NOMO-1 (cell line): Measurements from ENCODE around the gene OSGIN1.

ENCODE experiments used
- DNase-seq, 2 experiments: peaks; one replicate each; lab custom pipeline; 2025; ENCODE audit not compliant: unreplicated experiment in 2 of 2; lab: John Stamatoyannopoulos, UW

Gene OSGIN1

DNA sequence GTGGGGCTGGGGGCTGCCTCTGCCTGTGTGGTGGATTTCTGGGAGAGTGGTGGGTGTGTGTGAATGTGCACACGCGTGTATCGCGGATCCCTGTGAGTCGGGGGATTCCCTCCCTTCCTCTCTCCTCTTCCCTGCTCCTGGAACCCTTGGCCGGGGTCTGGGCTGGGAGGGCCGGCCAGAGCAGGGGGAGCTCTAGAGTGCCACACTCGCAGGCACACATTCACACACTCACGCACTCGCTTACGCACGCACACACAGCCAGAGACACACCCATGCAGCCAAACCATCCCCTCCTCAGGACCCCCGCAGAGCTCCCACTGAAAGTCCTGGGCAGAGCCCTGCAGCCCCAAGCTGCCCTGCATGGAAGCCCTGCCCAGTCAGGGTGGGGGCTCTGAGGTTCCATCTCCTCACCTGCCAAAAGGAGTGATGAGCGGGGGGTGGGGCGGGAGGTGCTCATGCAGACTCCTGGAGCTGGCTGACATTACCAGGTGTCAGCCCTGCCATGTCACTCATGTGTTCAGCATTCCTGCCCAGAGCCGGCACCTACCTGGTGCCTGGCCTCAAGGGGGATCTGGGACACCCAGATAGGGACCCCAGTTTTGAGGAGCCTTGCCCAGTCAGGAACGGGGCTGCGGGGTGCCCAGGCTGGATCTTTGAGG is 16.9 kb downstream of the OSGIN1 start:
- no peak for DNase-seq

DNA sequence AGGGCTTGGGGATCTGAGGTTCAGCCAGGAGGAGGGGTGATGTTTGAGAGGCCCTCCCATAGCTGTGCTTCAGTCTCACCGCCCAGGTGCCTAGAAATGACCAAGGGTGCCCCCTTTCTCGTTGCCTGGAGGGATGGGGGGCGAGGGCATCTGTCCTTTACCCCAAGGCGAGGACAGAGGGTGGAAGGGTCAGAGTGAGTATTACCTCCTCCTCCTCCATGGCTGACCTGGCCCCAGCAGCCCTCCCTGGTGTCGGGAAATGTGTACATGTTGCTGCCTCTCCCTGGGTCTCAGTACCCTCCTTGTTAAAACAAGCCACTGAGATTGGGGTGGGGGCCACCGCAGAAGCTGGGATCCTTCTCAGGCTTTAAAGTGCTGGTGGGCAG is 17.4 kb downstream of the OSGIN1 start:
- no peak for DNase-seq

DNA sequence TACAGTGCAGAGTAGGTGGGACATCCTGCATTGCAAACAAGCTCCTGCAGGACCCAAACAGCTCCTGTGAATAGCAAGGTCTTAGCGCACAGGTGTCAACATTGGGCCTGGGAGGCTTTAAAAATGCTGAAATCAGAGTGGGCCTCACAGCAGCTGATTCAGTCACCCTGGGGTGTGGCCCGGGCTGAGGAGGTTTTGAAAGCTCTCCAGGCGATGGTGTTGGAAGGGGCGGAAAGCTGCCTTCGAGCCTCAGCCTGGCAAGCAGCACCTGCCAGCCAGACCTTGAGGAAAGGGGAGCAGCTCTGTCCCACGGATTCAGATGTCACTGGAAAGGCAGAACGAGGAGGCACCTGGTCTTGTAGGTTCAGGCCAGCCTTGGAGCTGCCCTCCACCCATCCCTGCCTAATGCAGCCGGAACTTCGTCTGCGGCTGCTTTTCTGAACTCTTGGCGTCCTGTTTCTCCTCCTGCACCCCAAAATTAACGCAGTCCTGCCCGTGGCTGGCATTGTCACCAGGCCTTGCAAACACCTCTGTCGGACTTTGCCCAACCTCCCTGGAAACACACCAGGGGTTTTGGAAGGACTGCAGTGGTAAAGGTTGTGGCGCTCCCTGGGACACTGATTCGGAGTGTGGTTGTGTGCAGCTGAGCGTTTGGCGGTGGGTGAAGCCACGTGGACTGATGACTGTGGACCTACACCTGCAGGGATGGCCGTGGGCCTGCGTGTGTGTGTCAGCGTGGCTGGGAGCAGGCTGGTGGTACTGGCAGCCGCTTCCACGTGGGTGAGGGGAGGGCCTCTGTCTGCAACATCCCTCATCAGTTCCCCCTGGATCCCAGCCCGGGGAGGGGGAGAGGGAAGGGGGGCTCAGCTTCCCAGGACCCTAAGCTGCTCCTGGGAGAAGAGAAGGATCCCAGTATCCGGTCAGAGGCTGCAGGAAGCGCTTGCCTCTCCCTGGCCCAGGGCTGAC is 18.4 kb downstream of the OSGIN1 start:
- DNase-seq = no peak

DNA sequence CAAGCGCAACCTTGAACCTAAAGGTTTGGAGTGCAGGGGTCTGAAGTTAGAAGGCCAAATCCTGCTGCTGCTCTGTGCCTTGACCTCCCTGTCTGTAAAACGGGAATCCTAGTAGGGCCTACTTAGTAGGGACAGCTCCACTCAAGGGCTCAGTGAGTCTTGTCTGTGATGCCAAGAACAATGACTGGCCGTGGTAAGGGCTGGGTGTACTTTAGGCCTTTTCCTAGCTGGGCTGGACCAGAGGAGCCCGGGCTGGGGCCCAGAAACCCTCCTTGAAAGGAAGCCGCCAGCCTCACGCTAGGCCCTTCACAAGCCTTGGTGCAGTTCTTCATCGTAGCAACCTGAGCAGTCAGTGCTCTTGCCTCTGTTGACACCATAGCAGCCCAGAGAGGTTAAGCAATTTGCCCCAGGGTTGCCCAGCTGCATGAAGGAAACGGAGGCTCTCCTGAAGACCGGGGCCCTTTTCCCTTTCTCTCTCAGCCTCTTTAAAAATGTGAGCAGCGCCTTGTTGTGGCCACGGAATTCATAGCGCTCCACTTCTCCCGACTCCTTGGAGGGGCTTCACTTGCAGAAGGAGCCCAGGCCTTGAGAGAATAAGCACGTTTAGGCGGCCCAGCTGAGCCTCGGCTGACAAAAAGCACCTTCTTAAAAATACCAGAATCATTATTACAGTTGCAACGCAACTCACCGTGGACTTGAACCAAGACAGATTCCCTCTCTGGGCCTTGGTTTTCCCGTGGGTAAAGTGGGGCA is 19.4 kb downstream of the OSGIN1 start:
- no peak for DNase-seq

DNA sequence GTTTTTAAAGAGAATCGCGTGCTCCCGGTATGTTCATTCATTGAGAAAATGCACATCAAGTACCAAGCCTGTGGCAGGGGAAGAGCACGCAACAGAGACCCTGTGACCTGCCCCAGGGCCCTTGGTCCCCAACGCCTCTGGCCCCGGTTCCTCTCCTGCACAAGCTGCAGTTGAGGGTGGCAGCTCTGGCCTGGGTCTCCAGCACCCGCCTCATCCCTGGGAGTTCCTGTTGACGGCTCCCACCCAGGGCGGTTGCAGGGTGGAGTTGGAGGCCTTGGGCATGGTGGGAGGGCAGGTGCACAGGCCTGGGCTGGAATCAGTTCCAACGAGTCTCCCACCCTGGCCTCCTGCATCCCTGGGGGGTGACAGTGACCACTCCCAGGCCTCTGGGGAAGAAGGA is 20.0 kb downstream of the OSGIN1 start:
- no peak for DNase-seq

DNA sequence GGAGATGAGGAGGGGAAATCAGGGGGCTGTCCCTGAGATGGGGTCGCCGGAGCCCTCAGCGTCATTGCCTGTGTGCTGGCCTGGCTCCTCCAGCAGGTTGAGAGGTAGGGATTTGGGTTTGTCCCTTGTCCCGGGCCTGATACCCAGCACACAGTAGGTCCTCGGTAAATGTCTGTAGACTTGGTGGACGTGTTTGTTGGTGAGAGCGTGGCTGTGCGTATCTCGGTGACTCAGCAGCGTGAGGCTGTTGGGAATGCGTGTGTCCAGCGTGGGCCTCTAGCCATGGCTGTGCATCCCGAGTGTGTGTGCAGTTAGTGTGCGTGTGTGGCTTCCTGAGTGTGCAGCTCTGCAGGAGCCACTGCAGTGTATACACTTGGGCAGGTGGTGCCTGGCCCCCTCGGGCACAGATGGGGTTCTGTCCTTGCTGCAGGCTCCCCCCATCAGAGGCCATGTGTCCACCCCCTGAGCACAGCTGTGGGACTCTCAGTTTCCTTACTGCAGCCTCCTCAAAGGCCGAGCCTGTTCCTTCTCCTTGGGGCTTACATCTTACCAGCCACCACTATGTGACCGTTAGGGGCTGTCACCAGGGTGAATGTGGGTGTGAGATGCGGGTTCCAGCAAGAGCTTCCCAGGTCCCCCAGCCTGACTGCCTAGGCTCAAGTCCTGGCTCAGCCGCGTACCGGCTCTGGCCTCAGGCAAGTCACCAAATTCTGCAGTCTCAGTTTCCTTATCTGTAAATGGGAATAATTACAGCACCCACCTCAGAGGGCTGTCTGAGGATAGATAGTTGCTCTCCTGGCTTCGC is 20.7 kb downstream of the OSGIN1 start:
- DNase-seq = no peak

DNA sequence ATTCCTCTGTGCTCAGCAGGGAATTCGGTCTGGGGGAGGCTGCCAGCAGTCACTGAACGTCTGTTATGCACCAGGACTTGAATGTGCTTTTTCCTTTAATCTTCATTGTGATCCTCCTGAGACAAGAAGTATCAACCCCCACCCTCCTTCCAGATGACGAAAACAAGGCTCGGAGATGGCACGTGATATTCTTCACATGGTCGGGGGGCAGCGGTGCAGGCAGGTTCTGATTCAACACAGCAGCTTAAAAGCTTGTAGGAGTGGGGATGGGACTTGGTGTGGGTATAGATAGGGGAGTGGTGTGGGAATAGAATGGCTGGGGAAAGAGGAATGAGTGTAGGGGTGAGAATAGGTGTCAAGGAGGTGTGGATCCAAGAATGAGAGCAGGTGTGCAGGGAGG is 21.4 kb downstream of the OSGIN1 start:
- DNase-seq = no peak

DNA sequence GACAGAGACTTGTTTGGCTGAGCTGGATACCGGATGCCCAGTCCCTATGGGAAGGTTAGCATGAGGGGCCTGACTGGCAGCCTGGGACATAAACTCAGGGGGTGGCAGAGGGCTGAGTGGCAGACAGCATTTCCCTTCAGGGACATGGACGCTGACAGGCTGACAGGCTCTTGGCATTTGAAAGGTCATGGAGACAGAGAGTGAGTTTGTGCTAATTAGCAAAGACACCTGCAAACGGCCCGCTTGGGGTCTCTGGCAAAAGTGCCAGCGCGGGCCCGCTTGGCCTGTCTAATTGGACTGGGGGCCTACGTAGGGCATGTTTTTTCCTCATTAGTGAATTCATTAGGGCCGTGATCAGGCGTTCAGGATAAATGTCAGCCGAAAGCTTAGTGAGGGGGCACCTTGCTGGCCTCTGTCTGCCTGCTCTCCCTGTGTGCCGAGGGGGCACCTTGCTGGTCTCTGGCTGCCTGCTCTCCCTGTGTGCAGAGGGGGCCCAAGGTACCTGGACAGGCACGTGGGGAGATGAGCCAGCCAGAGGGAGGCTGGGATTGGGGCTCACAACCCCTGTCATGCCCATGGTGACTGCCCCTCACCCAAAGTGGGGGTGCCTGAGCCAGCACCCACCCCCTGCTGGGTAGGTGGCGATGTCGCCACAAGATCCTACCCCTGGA is 22.7 kb downstream of the OSGIN1 start:
- no peak for DNase-seq

DNA sequence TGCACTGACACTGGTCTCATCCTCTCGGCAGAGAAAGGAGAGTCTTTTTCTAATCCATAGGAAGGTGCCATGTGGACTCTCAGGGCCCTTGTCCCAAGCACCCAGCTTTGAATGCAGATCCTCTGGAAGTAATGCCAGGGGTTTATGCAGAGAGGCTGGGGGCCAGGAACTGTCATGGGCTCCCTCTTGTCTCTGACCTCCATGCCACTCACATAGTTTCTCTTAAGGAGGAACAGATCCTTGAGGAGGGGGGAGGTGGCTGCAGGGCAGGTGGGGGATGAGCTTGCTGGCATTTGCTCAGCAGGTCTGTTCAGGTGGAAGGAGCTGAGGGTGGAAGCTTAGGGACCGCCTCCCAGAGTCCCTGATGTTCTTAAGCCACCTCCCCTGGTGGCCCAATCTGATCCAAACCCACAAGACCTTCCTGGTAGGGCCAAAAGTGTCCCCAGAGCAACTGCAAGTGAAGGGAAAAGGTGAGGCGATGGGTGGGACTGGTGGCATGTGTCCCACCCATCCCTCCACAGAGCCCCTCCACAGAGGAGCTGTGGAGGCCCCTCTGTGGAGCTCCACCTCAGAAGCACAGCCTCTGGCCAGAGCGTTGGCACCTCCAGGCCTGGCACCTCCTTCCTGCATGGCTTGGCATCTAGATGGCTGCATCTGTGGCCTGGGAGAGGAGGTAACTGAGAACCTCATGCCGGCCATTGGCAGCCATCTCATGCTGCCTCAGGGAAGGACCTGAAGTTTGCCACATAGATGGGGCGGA is 24.2 kb downstream of the OSGIN1 start:
- no peak for DNase-seq

DNA sequence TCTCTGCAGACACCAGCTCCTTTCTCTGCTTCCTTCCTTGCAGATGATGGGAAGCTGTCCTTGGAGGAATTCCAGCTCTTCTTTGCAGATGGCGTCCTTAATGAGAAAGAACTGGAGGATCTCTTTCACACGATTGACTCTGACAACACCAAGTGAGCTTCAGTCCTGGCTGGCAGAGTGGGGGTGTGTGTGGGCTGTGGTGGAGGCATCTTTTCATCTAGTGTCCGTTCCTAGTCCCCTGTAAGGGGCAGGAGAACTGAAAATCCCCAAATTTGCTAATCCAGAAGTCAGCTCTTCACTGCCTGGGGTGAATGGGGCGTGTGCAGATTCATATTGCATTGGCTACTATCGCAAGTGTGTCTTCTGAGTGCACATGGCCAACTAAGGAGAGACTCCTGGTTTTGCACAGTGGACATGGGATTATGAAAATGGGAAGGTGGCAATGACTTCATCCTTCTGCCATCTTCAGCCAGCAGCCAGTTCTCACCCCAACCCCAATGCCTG is 25.4 kb downstream of the OSGIN1 start:
- DNase-seq = no peak

DNA sequence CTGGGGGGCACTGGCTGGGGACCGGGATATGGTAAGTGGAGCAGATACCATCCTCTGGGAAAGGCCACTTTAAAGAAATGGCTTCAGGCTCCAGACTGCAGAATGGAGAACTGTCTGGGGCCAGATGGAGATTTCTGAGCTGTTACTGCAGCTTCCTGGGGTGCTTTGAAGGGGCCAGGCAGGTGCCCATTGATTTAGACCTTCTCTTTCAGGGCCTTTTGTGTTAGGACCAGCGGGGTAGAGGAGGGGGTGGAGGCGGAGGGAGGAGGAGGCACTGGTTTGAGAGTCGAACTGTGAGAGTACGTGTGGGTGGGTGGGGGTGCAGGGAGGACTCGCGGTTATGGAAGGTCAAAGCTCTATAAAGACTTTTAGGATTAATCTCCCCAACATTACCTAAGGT is 26.4 kb downstream of the OSGIN1 start:
- DNase-seq = no peak

DNA sequence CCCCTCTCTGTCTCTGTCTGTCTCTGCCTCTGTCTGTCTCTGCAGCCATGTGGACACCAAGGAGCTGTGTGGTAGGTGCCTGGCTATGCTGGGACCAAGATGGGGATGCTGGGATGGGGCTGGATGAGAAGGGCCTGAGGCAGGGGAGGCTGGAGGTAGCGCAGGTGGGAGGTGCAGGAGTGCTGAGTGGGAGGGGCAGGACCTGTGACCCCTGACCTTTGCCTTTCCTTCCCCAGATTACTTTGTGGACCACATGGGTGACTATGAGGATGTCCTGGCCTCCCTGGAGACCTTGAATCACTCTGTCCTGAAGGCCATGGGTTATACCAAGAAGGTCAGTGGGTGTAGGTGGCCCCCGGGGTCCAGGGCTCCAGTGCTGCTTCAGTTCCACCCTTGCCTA is 27.8 kb downstream of the OSGIN1 start:
- DNase-seq = no peak

DNA sequence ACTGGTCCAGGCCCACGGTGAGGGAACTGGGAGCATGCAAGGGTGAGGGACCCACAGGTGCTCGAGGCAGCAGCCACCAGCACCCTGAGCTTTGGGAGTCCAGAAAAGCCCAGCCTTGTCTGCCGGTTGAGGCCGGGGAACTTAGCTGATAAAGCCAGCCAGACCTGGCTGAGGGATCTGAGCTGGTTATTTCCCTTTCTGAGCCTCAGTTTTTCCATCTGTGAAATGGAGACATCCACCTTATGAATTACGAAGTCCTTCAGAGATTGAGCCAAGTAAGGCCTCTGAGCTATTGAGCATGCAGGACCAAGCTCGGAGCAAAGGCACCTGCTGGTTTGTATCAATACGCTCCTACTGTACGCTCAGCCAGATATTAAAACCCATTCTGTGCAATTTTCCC is 28.8 kb downstream of the OSGIN1 start:
- DNase-seq = no peak

DNA sequence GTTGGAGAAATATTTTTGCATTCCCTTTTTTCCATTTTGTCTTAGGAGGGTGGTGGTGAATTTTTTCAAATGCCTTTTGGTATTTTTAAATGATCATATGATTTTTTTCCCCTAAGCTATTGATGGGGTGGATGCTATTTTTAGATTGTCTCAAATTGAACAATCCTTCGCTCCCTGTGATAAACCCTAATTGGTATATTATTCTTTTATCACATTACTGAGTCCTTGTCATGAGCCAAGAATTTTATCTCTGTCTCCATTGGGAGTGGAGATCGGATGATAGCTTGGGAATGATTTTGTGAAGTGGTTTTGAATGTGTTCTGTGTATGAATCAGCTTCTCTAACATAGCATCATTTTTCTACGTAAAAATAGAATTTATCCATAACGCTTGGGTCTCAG is 30.5 kb downstream of the OSGIN1 start:
- DNase-seq = no peak

DNA sequence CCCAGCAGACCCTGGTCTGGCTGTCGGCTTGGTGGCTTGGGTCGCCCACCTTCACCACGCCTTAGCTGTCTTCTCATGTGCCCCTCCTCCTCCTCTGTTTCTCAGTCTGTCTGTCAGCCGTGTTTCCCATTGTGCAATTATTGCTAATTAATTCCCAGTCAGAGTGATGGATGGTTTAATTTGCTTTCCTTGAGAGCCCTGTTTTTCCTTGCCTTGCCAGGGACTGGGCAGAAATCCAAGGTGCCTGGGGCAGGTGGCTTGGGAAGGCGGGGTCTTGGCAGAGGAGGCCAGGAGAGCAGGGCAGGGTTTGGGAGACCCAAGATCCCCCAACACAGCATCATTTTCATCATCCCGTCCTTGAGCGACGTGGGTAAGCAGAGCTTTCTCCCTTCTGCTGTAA is 36.3 kb downstream of the OSGIN1 start:
- no peak for DNase-seq

DNA sequence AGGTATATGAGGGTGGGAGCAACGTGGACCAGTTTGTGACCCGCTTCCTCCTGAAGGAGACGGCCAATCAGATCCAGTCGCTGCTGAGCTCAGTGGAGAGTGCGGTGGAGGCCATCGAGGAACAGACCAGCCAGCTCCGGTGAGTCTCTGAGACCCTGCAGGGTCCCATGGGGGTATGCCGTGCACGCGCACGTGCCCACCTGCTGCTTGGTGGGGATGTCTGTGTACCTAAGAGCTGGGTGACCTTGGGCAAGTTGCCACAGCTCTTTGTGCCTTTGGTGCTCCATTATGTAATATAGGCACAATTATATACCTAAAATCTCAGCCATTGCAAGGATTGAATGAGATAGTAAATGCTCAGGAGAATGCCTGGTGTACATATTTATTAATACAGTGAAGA is 37.5 kb downstream of the OSGIN1 start:
- no peak for DNase-seq

DNA sequence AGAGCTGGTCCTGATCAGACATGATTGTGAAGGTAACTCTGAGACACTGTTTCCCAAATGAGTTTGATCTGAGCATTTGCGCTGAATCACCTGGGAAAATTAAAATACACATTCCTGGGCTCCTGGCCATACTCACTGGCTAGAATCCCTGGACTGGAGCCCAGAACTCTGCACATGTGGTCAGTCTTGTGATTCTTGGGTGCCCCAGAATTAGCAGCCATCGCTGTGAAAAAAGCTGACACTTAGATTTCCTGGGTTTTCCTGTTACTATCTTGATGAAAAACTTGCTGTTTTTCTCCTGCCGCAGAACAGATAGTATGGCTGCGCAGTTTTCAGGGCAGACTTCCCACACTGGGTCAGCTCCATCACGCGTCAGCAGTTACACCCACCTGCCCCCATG is 39.6 kb downstream of the OSGIN1 start:
- no peak for DNase-seq

DNA sequence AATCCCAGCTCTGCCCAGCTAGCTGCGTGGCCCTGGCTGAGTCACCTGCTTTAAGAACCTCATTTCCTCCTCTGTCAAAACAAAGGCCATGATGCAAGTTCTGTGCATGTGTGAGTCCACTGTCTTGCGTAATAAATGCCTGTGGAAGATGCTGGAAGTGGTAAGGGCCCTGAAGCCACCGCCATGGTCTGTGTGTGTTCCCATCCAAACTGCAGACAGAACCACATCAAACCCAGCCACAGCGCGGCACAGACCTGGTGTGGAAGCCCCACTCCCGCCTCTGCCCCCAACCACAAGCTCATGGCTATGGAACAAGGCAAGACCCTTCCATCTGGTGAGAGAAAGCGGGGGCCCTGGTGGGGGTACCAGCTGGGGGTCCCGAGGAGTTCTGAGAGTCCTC is 41.0 kb downstream of the OSGIN1 start:
- DNase-seq = peak; percentile 79 to 85

DNA sequence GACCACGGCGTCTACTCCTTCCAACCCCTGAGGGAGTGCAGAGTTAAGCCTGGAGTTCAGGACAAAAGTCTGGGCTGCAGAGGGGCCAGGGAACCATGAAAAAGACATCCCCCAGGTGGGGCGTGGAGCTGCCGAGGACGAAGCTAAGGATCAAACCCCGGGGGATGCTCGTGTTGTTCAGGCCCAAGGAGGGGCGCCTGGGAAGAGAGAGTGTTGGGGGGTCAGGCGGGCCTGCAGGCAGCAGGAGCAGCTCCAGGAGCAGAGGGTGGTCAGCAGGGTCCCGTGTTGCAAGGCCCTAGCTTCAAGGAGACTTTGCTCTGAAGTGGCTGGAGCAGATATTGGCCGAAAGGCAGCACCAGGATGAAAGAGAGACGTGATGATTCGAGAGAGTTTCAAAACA is 41.7 kb downstream of the OSGIN1 start:
- DNase-seq = no peak
